CD4-positive, alpha-beta T cell treated with Interleukin-12 subunit alpha and Interleukin-12 subunit beta, for 1 hour (primary cell): ENCODE data around the gene KATNIP.

Experiments used
- DNase-seq: peaks from one replicate; pipeline ENCODE4 v3.0.0-alpha.2; 2020

The KATNIP gene

DNA sequence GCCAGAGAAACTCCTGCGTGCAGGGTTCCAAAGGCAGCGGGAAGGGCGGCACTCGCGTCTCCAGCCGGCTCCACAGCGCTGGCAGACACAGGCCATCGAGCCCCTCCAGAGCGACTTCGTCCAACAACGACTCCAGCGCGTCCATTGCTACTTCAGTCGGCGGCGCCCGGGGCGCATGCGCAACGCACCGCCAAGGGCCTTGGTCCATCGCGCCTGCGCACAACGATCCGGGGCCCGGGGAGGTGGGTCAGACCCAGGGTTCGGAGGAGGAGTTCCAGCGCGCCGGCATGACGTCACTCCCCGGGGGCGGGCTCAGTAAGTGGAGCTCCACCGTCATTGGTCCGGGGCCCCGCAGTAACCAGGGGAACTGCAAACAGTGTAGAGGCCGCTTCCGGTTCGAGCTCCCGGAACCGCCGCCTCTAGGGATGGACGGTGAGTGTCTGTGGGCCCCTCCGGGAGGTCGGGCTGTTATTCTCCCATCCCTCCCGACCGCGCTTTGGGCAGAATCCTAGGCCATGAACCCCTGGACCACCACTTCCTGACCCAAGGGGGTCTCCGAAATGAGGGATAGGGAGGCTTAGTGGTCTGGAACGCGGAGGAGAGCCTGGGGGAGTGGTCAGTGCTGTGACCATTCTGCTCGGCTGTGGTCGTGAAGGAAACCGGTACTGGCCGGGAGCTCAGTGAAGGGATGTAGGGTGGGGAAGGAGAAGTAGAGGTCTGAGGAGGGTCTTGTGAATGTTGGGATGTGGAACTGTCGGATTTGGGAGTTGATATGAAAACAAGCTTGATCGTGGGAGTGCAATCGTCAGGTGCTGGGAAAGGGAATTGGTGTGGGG, at the start of gene KATNIP, which contains the start of gene GTF3C1:
Gene KATNIP (plus strand): TSS at position 399 of the 836 bp plus-strand sequence. CDS start 27 bp downstream, at position 426.
Gene GTF3C1 (minus strand): TSS at position 168 of the 836 bp plus-strand sequence. CDS start 23 bp downstream, at position 145.
- DNase-seq = peak; percentile 100

DNA sequence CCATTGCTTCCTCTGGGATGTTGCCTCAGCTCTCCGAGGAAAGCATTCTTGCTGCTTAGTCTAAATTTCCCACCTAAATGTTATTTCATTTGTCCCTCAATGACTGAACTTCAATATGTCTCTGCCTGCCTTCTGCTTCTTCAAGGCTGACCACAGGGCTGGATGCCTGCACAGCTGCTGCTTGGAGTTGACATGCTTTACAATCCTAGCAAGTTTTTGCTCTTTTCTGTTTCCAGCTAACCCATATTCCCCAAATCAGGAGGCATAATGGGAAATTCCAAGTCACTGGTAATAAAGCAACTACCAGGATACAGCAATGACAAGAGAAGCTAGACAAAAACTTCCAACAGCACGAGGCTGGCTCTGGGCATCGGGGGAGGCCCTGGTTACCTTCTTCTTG, 49.1 kb upstream of the KATNIP start:
- no peak for DNase-seq

DNA sequence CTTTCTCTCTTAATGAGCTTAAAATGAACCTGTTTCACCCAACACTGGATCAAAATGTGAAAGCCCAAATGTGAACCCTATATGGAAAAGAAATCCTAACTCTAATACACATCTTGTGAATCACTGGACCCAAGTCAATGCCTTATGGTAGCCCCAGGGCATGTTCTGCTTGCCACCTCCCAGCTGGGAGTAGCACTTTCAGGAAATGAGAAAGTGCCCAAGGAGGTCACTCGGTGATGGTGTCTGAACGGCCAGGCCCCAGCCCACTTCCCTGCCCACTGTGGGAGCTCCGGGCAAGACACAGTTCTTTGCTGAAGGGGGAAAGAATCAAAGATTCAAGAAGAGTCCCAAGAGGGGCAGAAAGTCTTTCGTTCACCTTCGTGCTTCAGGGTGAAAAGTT, 46.3 kb upstream of the KATNIP start:
- no peak for DNase-seq

DNA sequence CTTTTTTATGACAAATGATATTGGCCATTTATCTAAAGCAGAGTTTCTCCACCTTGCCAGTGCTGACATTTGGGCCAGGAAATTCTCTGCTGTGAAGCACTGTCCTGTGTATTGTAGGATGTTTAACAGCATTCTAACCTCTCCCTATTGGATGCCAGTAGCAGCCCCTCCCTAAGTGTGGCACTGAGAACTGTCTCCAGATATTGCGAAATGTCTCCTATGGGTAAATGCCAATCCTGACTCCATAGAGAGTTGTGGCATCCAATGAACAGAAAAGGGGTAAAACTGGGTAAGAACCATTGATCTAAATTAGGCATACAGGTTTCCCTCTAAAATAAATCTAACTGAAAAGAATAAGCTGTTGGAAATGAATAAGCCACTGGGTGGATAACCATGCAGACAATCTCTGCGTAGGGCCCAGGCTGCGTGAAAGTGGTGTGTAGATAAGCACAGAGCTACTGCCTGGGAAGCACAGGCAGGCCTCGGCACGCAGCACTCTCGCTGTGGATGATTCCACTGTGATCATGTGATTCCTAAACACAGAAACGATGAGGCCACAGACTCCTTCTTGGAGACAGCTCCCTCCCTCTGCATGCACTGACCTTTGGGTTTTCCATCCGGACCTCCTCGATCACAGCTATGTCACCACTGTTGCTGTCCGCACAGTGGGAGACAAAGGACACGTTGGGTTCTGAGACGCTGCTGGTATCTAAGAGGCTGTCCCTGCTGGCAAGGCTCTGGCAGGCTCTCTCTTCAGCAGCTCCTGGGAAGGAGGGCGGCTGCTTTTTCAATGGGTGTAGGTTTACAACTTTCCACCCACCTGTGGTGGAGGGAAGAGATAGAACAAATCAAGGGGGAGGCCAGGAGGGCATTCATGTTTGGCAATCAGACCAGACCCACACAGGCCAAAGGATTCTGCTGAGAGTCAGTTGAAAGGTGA, 44.4 kb upstream of the KATNIP start:
- no peak for DNase-seq

DNA sequence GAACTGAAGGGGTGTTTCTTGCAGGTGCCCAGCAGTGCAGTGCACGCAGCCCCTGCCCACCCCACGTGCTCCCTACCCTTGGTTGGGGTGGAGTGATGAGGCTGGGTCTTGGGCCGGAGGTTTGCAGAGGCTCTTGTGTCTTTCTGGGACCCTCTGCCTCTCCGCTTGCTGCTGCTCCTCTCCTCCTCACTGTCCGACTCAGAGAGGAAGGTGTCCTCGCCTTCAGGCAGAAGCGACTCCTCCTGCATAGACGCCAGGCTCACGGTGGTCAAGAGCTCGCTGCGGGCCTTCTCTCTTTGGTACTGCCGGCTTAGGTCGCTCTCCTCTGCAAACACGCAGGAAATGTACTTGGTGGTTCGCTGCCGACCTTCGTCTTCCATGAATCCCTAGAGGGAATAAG, 43.2 kb upstream of the KATNIP start:
- DNase-seq = no peak

DNA sequence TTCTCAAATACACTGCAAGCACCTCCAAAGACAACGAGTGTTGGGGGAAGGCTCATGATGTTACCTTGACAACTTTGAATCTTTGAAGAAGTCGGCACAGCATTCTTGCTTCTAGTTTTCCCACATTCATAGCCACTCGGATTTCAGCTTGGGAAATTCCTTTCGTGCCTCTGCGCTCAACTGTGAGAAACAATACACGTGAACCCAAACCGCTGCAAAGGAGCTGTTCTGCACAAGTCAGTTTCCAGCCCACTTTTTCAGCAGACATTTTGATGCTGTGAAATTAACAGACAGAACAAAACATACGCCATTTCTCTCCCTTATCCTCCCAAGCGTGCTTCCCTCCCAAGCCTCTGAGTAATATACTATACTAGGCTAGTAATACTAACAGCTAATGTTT, 41.5 kb upstream of the KATNIP start:
- no peak for DNase-seq

DNA sequence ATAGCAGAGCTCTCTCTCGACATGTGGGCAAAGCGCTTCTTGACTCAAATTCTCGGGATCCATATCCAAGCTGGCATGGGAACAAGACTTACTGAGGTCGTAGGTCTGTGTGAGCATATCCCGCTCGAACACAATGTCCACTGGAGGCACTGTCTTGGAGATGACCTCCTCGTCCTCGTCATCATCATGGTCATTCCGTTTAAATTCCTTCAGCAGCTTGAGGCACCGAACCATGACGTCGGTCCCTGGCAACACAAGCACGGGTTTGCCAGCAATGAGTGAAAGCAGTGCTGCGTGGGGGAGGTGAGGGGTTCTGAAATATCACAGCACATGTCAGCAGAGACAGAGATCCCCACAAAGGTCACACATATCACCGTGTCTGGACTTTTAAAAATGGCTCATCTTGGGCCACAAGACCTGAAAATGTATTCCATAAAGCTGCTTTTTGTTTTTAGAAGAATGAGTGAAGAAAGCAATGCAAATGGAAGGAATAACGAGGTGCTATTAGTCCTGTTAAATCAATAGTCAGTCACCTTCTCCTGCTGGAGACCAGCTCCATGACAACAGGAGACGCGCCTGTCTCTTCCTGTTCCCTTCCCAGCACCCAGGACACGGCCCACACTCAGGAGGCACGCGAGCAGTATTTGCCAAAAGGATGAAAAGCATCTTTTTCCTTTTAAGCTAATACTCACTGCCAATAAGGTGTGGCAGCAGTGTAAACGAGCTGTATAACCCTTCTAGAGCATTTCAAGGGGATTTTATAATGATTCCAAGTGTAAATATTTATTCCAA, 38.1 kb upstream of the KATNIP start:
- no peak for DNase-seq

DNA sequence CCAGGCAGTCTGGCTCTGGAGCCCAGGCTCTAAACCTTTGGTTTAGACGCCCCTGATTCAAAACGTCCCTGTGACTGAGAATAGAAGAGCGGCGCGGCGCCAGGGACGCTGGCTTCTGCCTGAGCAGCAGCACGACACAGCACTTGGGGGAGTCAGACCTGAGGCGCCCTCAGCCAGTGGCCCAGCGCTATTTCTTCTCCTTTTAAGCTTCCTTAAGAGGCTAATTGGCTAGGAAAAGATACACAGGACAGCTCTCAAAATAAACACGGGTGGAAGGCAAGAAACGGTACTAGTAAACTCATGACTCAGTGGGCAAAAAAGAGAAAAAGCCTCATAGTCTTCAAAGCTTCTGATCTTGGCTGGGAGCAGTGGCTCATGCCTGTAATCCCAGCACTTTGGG, 35.1 kb upstream of the KATNIP start:
- DNase-seq = no peak

DNA sequence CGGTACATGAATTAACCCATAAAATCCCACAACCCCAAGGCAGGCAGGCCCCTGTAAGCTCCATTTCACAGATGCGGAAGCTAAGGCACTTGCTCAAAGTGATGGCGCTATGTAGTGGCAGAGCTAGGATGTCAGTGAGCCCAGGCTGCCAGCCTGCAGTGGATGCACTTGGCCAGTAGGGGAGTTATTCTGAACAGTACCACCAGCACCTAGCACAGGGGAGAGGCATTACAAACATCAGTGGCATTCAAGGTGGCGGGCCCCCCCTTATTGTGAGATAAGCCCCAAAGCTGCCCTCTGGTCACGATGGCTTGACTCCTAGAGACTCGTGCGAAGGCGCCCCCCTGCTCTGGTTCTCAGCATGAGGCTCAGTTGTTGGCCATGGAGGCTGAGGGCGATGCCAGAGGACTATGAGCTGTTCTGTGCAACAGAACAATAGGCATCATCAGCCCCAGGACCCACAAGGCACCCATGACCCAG, 34.0 kb upstream of the KATNIP start:
- DNase-seq = peak; percentile 9

DNA sequence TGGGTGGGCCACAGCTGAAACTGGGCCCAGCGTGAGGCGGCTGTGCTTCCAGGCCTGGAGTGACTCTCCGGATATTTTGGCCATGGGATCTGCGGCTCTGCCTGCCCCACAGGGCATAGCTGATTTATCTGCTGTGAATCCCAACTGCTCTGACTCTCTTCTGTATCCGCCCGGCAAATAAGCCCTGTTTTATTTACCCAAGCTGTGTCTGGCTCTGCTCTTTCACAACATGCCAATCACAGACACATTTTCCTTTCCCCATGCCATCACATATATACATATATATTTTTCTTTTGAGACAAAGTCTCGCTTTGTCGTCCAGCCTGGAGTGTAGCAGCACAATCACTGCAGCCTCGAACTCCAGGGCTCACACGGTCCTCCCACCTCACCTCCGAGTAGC, 33.6 kb upstream of the KATNIP start:
- DNase-seq = no peak

DNA sequence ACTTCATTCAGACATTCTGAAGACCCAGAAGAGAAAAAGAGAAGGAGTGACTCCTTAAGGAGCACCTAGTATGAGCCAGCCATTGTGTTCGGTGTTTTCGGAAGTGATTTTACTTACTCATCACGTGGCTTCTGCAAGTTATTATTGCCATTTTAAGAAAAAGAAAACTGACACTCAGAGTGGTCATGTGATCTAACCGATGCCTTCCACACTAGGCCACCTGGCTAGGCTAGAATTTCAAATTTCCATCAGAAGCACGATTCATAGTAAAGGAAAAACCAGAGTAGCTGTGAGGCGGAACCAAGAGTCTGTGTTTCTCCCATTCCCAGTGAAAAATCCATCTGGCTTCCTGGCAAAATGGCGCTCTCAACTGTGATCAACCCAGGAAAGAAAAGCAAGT, 32.3 kb upstream of the KATNIP start:
- DNase-seq = no peak

DNA sequence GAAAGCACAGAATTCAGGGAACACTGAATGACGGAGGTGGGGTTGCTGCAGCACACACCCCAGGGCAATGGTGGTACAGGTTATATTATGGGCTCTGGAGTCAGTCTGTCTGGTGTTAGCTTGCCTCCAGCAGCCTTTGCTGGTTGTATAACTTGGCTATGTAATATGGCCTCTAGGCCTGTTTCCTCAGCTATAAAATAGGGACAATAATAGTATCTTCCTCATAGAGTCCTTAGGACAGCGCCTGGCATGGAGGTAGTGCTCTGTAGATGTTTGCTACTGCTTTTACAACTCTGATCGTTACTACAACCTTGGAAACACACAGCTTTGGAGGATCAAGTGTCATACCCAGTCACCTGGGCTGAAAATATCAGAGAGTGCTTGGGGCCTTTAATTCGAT, 31.7 kb upstream of the KATNIP start:
- DNase-seq = no peak

DNA sequence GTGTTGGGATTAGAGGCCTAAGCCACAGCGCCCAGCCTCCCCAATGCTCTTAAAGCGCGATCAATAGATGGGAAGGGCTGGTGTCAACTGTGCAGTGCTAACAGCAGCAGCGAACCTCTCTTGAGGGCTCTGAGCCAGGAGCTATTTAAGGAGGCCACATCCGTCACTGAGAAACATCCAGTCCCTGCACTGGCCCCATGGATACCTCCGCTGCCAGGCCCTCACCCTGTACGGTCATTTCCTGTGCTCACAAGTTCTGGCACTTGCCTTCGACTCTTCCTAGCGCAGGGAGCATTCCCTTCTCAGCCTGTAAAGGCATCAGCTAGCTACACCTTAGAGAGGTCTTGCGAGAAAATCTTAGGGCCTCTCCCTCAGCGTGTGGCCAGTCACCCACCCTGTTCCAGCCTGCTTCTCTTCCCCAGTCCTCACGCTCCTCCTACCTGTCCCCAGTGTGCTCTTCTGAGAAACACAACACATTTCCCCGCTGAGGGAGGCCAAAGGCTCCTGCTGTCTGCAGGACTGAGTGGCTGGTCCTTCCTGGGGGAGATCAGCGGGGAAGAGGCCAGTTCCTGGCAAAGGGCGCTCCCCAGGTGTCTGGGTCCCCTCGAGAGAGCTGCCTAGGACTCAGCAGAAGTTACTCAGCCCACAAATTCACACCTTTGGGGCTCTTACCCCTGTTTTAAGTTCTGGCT, 28.8 kb upstream of the KATNIP start:
- no peak for DNase-seq

DNA sequence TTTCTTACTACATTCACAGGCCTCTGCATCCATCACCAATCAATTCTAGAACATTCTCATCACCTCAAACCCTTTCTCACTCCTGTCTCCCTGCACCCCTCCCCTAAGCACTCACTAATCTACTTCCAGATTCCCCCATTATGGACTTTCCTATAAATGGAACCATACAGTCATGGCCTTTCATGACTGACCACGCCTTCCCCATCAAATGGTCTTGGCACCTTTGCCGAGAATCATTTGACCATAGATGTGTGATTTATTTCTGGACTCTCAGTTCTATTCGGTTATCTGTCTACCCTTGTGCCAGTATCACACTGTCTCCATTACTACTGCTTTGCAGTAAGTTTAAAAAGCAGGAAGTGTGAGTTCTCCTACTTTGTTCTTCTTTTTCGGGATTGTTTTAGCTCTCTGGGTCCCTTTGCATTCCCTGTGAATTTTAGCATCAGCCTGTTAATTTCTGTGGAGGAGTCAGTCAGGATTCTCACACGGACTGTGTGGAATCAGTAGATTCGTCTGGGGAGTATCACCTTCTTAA, 27.7 kb upstream of the KATNIP start:
- no peak for DNase-seq

DNA sequence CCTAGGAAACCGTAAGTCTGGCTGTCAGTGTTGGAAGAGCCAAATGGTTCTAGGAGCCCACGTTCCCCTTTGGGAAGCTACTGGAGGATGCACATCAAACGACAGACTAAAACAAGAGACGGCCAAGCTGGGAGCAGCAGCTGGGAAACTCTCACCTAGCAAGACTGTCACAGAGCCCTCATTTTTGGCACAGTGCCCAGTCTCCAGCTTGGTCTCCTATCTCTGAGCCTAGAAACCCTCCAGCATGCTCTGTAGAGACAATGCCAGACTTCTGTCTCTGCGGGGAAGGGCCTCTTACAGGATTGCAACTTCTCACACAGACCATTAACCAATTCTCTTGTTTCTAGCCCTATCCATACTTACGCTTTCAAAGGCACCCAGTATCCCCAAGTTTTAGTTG, 23.8 kb upstream of the KATNIP start:
- DNase-seq = no peak

DNA sequence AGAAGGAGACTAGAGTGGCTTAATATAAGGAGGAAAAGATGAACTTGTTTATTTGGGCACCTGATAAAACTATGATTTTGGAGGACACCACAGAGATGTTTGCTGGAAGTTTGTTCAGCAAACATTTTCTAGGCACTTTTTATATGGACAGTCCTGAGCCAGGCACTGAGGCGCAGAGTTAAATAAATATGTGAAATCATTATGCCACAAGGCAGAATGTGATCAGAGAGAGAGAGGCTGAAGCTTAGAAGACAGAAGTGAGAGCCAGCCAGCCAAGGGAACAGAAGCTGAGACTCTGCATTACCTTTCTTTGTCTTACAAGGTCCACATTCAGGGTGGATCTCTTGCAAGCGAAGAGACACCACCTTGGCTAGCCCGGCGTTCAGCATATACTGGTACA, 21.6 kb upstream of the KATNIP start:
- DNase-seq = no peak

DNA sequence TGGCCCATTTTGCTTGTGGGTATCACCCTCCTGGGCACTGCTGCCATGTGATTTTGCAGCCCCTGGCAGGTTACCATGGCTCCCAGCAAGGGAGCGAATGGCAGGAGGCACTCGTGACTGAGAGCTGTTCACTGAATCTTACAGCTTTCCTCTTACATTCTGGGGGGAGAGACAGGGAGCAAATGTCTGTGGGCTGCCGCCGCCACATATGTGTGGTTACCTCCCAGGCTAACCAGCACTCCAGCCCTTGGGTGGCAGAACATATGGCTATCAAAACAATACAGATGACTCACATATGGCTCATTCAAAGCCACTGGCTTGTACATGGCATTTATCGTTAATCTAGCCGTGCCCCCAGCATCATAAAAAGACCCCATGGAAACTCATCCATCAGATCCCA, 20.0 kb upstream of the KATNIP start:
- no peak for DNase-seq

DNA sequence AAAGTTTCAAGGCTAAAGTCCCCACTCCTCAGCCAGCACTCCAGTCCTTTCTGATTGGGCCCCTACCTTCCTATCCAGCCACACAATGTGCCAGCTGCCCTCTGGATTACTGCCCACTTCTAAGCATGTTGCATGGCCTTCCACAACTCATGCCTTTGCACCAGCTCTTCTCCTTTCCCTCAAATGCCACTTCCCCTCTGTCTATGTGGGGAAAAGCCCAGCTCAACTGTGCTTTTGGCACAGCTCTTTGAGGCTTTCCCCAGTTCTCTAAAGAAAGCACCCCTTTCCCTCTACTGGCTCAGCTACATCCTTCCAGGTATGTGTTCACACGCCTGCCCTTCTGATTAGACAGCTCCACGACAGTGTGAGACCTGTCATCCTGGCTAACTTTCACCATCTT, 18.8 kb upstream of the KATNIP start:
- DNase-seq = no peak

DNA sequence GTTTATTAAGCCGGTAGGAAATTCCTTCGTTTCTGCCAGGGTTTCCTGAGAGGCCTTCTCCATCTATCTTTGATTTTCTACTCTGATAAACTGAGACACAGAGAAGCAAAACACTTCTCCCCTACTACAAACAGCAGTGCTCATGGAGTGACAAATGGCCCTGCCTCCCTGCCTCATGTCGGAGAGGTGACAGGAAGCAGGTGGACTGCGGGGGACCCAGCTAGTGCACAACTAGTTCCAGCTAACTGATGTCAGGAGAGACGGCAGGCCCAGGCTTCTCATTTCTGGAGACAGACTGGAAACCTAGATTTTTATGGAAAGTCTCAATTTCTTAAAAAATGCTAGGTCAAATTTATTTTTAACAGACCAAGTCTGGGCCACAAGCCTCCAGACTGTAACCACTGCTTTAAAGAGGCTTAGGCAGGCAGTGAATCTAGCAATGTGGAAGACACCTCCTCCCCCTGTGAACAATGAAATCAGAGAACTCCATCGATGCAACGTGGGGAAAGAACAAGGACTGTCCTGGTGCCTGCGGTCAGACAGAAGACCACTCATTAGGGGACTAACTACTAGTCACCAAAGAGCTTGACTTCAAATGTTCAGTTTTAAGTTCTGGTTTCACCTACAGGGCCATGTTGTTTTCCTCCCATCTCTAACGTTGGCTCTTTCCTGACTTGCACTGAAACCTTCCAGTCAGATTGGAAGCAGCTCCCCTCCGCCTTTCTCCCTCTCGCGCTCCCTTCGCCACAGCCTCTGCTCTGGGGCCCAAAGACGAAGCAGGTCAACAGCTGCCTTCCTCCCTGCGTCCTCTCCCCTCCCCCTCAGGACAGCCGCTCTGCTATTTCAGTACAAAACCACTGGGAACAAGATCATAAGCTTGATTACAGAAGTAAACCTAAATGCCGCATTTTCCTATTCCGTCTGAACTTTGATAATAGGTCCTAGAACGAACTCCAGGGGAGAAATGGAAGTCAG, 17.8 kb upstream of the KATNIP start:
- no peak for DNase-seq

DNA sequence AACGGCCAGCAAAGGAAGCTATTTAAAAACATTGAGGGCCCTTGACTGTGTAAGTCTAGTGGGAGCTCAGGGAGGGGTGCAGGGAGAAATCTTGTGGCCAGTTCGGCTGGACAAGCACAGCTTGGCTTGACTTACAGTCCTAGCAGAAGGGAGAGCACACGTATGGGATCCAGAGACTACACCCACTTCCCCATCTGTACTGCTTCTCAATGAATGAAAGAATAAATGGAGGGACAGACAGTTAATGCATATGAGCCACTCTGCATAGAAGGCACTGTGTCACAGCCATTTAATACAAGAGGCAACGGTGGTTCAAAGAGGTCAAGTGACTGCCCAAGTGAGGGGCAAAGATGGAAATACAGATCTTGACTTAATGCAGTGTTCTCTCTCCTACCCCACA, 15.7 kb upstream of the KATNIP start:
- DNase-seq = no peak

DNA sequence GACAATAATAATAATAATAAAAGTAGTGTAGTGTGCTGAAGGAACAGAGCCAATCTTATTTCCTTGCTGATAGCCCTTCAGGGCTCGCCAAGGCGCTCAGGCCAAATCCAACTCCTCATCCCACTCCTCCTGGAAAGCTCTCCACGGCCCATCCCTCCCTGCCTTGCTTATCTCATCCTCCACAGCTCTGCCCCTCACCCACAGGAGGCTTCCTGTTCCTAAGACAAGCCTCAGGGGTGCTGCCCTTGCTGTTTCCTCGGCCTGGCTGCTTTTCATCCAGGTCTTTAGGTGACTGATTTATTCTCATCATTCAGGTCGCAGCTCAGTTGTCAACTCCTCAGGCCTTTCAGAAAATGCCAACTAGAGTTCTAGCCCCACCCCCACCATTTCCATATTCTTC, 11.4 kb upstream of the KATNIP start:
- DNase-seq = no peak
